HUES6 (cell line): Measurements from ENCODE around the gene SNX18.

Source experiments
- H3K27ac ChIP-seq: 2 replicates; pipeline ENCODE4 v1.7.0; 2013; ENCODE audit warnings: low read depth, mild to moderate bottlenecking, low read length, inconsistent platforms
- H3K27me3 ChIP-seq: 2 replicates; pipeline ENCODE4 v1.6.1; 2013; ENCODE audit warnings: low read length; ENCODE audit not compliant: control insufficient read depth, insufficient read depth
- H3K36me3 ChIP-seq: 2 replicates; pipeline ENCODE4 v1.6.1; 2013; ENCODE audit warnings: low read length; ENCODE audit not compliant: control insufficient read depth, insufficient read depth
- H3K4me1 ChIP-seq: 2 replicates; pipeline ENCODE4 v1.6.1; 2013; ENCODE audit warnings: low read length; ENCODE audit not compliant: control insufficient read depth, insufficient read depth
- H3K4me3 ChIP-seq: 2 replicates; pipeline ENCODE4 v1.5.1; 2013; ENCODE audit warnings: low read depth, low read length
- H3K9ac ChIP-seq: one replicate; pipeline ENCODE4 v1.6.1; 2013; ENCODE audit warnings: mild to moderate bottlenecking, low read length
- H3K9me3 ChIP-seq: 2 replicates; pipeline ENCODE4 v1.6.1; 2013; ENCODE audit warnings: low read depth, low read length; ENCODE audit not compliant: control insufficient read depth, insufficient read depth

SNX18 gene

GRCh38 chr5:54561651-54562050 is 44.1 kb downstream of the SNX18 start:
- no peaks in the 10 kb centered on the region for H3K27me3 ChIP-seq
- no peaks in the 10 kb centered on the region for H3K9me3 ChIP-seq
- no peak overlapping the region for H3K27ac ChIP-seq
- no peak overlapping the region for H3K9ac ChIP-seq
- H3K36me3 ChIP-seq = no peaks in the 10 kb centered on the region
- H3K4me1 ChIP-seq = no peaks in the 10 kb centered on the region
- H3K4me3 ChIP-seq = no peak overlapping the region

GRCh38 chr5:54563083-54563761 is 45.7 kb downstream of the SNX18 start:
- H3K36me3 ChIP-seq = no peaks in the 10 kb centered on the region
- no peaks in the 10 kb centered on the region for H3K4me1 ChIP-seq

GRCh38 chr5:54567996-54568395 is 50.4 kb downstream of the SNX18 start:
- Histone ChIP-seq H3K27ac (no peak overlapping the region), H3K4me3 (no peak overlapping the region), H3K4me1 (peaks cover 9% of the 10 kb centered on the region; the same call in 1 of the 2 replicates), H3K27me3 (no peaks in the 10 kb centered on the region), H3K9ac (no peak overlapping the region), H3K9me3 (peaks cover 7% of the 10 kb centered on the region; the same call in 1 of the 2 replicates), H3K36me3 (no peaks in the 10 kb centered on the region)

More at GRCh38 chr5:54563083-54563761, 45.7 kb downstream of the SNX18 start:
- Histone ChIP-seq H3K9me3 (peaks cover 7% of the 10 kb centered on the region; the same call in 1 of the 2 replicates), H3K9ac (no peak overlapping the region), H3K4me3 (no peak overlapping the region), H3K27ac (no peak overlapping the region), H3K27me3 (no peaks in the 10 kb centered on the region)

- no peak overlapping the region for H3K9ac ChIP-seq
- peaks cover 7% of the 10 kb centered on the region; the same call in 1 of the 2 replicates for H3K9me3 ChIP-seq
- H3K27ac ChIP-seq = no peak overlapping the region
- no peaks in the 10 kb centered on the region for H3K36me3 ChIP-seq
- H3K27me3 ChIP-seq = no peaks in the 10 kb centered on the region
- no peak overlapping the region for H3K4me3 ChIP-seq
- peaks cover 9% of the 10 kb centered on the region; the same call in 1 of the 2 replicates for H3K4me1 ChIP-seq
Measured at GRCh38 chr5:54570916-54571315, 53.4 kb downstream of the SNX18 start.

GRCh38 chr5:54571462-54571861 is 53.9 kb downstream of the SNX18 start:
- Histone ChIP-seq H3K36me3 (no peaks in the 10 kb centered on the region), H3K27ac (no peak overlapping the region), H3K4me3 (no peak overlapping the region), H3K27me3 (no peaks in the 10 kb centered on the region), H3K9me3 (peaks cover 7% of the 10 kb centered on the region; the same call in 1 of the 2 replicates), H3K4me1 (peaks cover 9% of the 10 kb centered on the region; the same call in 1 of the 2 replicates), H3K9ac (no peak overlapping the region)

- no peaks in the 10 kb centered on the region for H3K36me3 ChIP-seq
- H3K9ac ChIP-seq = no peak overlapping the region
- H3K27me3 ChIP-seq = no peaks in the 10 kb centered on the region
- H3K9me3 ChIP-seq = no peaks in the 10 kb centered on the region
- H3K4me3 ChIP-seq = no peak overlapping the region
- H3K4me1 ChIP-seq = peaks cover 9% of the 10 kb centered on the region; the same call in 1 of the 2 replicates
- no peak overlapping the region for H3K27ac ChIP-seq
Measured at GRCh38 chr5:54573812-54574489, 56.4 kb downstream of the SNX18 start.

GRCh38 chr5:54577528-54577927 is 60.0 kb downstream of the SNX18 start:
- Histone ChIP-seq H3K27ac (no peak overlapping the region), H3K4me3 (no peak overlapping the region), H3K4me1 (peaks cover 6% of the 10 kb centered on the region; the same call in 1 of the 2 replicates), H3K27me3 (no peaks in the 10 kb centered on the region), H3K36me3 (no peaks in the 10 kb centered on the region), H3K9ac (no peak overlapping the region), H3K9me3 (no peaks in the 10 kb centered on the region)

GRCh38 chr5:54577937-54578653 is 60.5 kb downstream of the SNX18 start:
- Histone ChIP-seq H3K9ac (no peak overlapping the region), H3K4me1 (peaks cover 6% of the 10 kb centered on the region; the same call in 1 of the 2 replicates), H3K9me3 (no peaks in the 10 kb centered on the region), H3K4me3 (no peak overlapping the region), H3K27ac (no peak overlapping the region), H3K27me3 (no peaks in the 10 kb centered on the region), H3K36me3 (no peaks in the 10 kb centered on the region)

GRCh38 chr5:54579591-54580295 is 62.2 kb downstream of the SNX18 start:
- Histone ChIP-seq H3K27ac (no peak overlapping the region), H3K9ac (no peak overlapping the region), H3K9me3 (no peaks in the 10 kb centered on the region), H3K4me3 (no peak overlapping the region), H3K27me3 (no peaks in the 10 kb centered on the region), H3K4me1 (peaks cover 6% of the 10 kb centered on the region; the same call in 1 of the 2 replicates), H3K36me3 (no peaks in the 10 kb centered on the region)

- no peak overlapping the region for H3K27ac ChIP-seq
Measured at GRCh38 chr5:54580997-54581811, 63.6 kb downstream of the SNX18 start.

More at GRCh38 chr5:54580997-54581811, 63.6 kb downstream of the SNX18 start:
- Histone ChIP-seq H3K9ac (no peak overlapping the region), H3K4me1 (peaks cover 6% of the 10 kb centered on the region; the same call in 1 of the 2 replicates), H3K27me3 (no peaks in the 10 kb centered on the region), H3K4me3 (no peak overlapping the region), H3K9me3 (peaks cover 3% of the 10 kb centered on the region; the same call in 1 of the 2 replicates), H3K36me3 (no peaks in the 10 kb centered on the region)
